Cerebellar cortex (tissue), 1 donor: ENCODE measurements around the gene HNMT.
"Not testable (repeated sequence)": the region's sequence is repeated elsewhere in the genome, so short reads cannot be mapped to it uniquely, and the experiment has no call there.

ENCODE experiments used
- DNase-seq: peaks from one replicate; pipeline ENCODE4 v3.0.0-alpha.2; 2015; ENCODE audit warnings: low spot score

Gene HNMT

GRCh38 chr2:137964066-137964858 is at the start of gene HNMT:
Gene HNMT, plus strand, starts transcription at chr2:137964473. Its CDS starts 19 bp downstream, at chr2:137964492.
- peak; percentile 6 for DNase-seq

DNA sequence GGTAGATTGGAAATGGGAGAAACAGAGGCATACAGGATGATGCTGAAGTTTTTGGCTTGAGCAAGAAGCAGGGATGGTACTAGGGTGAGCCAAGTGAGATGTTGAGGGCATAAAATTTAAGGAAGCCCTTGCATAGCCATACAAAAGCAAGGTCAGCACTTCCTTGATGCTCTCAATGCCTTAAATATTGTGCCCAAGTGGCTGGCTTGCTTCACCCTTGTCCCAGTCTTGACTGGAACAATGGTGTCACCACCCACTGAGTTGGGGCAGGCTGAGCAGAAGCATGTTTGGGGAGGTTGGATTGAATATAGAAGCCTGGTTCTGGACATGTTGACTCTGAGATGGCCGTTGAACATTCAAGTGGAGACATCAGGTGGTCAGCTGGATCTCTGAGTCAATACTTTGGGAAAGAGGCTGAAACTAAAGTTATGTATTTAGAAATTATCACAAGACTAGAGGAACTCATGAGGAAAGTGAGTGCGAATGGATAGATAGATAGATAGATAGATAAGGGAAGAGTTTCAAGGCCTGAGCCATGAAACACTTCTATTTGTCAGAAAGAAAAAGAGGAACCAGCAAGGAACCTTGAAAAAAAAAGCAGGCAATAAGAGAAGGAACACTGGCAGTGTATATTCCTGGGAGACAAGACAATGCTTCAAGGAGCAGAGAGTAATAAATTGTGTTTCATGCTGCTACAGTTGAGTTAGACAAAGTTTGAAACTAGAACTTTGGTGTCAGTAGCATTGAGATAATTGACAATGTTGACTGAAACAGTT is 43.0 kb upstream of the HNMT start:
- no peak for DNase-seq

GRCh38 chr2:137922171-137922570 is 42.1 kb upstream of the HNMT start:
- DNase-seq: not testable (repeated sequence)

DNA sequence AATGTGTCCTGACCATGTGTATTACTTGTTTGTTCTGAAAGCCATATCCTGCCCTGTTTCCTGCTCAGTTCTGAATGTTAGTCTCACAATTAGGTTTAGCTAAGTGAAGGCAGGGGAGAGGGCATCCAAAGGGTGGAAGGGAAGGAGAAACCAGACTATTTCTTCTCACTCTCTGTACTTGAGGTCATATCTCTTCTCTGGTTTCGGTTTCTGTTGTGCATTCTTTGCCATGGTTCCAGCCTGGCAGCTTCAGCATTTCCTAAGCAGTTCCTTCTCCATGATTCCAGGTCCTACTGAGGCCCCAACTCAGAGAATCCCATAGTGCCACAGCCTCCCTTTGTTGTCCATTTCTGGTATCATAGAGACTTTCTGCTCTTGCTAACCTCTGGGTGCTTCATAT is 40.3 kb upstream of the HNMT start:
- no peak for DNase-seq

GRCh38 chr2:137925599-137925998 is 38.7 kb upstream of the HNMT start:
- no peak for DNase-seq

DNA sequence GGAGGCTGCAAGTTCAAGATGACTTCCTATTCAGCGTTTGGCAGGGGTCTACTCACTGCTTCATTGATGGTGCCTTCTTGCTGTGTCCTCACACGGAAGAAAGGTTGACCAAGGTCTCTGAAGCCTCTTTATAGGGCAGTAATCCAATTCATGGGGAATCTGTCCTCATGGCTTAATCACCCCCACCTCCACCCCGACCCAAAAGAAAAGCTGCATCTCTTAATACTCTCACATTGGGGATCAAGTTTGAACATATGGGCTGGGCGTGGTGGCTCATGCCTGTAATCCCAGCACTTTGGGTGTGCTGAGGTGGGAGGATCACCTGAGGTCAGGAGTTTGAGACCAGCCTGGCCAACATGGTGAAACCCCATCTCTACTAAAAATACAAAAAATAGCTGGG is 36.4 kb upstream of the HNMT start:
- no peak for DNase-seq

DNA sequence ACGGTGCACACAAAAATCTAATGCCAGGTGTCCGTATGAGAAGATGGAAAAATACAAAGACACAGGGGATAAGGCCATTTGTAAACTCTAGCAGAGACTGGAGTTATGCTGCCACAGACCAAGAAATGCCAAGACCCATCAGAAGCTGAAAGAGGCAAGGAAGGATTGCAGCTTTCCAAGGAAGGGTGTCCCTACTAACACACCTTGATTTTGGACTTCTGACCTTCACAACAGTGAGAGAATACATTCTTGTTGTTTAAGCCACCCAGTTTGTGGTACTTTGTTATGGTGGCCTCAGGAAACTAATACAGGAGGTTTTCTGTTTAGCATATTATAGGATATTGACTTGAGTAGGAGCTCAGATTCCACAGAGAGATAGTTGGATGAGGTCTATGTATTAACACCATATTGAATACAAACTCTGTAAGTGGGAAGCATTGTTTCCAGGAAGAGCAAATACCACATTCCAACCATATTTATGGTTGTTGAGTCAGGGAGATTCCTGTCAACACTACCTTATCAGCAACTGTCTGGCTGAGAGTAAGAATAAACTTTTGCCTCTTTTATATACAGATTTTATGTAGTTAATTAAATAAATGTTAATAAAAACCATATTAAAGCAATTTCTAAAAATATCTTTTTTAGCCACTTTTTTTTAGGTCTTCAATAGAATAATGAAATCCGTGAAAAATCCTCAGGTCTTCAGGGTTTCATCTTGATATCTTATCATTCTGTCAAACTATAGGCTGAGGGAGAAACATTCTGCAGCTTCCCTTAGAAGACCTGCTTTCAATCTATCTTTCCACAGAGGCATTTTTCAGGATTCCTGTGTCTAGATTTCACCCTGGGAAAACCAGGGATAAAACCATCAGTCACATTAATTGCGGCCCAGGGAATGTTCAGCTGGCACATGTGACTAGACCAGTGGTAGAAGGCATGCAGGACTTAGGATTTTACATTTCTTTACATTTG is 35.4 kb upstream of the HNMT start:
- no peak for DNase-seq

DNA sequence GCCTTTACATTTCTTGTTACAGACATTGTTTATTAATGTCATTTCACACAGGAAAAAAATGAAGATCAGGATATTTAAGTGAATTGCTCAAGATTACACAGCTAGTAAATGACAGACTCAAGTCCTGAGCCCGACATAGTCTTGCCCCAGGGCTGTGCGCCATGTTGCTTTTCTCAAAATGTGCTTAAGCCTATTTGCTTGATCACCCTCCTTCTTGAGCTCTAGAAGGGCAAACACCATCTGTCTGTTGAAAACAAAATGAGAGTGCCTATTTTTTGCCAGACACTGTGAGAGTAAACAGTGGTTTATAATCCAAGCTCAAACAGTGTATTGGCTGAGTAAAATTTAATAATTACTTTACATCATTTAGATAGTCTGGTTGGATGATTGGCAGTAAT is 34.8 kb upstream of the HNMT start:
- DNase-seq: no peak

DNA sequence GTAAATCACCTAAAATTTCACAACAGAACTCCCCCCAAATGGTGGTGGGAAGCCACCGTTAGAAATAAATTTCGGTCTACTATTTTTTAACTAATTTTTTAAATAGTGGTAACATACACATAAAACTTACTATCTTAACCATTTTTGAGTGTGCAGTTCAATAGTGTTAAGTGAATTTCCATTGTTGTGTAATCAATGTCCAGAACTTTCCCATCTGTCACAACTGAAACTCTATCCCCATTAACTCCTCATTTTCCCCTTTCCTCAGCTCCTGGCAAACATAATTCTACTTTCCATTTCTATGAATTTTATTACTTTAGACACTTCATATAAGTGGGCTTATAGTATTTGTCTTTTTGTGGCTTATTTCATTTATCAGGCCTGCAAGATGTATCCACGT is 34.1 kb upstream of the HNMT start:
- no peak for DNase-seq

GRCh38 chr2:137935591-137935990 is 28.7 kb upstream of the HNMT start:
- no peak for DNase-seq

DNA sequence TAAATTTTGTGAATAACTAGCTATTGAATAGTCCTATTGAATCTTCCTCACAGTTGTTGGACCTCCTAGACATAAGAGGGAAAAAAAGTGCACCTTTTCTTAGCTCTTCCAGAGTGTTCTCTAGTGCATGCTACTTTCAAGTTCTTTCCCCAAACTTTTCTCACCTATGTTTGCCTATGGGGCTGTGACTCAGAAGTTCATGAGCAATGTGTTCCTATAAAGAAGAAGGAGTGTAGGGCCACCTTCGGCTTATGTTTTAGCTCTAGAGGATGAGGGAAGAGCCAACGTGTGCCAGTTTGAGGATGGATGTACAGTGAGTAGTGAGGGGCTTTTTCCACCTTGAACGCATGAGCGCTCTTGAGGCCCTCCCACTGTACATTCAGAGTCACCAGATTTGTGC is 27.0 kb upstream of the HNMT start:
- DNase-seq: no peak

DNA sequence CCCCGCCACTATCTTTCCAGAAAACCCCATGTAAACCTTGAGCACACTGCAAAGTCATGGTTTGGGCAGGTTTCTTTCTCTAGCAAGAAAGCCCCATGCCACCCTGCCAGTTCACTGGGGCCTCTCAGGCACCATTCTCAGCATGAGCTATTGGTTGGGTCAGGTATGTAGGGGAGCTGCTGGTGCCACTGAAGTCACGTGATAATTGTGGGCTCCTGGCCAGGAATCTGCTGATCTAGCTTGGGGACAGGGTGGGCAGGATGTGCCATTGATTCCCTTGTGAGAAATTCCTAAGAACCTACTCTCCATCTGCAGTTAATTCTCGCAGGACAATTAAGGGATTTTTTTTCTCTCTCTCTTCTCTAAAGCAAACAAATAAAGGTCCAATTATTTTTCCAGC is 26.5 kb upstream of the HNMT start:
- no peak for DNase-seq

- no peak for DNase-seq
Observed at GRCh38 chr2:137938204-137938603, 26.1 kb upstream of the HNMT start.

- no peak for DNase-seq
Observed at GRCh38 chr2:137939026-137939425, 25.2 kb upstream of the HNMT start.

GRCh38 chr2:137940154-137940553 is 24.1 kb upstream of the HNMT start:
- no peak for DNase-seq

- no peak for DNase-seq
Observed at GRCh38 chr2:137942037-137942832, 22.0 kb upstream of the HNMT start.

GRCh38 chr2:137942833-137943677 is 21.2 kb upstream of the HNMT start:
- no peak for DNase-seq

DNA sequence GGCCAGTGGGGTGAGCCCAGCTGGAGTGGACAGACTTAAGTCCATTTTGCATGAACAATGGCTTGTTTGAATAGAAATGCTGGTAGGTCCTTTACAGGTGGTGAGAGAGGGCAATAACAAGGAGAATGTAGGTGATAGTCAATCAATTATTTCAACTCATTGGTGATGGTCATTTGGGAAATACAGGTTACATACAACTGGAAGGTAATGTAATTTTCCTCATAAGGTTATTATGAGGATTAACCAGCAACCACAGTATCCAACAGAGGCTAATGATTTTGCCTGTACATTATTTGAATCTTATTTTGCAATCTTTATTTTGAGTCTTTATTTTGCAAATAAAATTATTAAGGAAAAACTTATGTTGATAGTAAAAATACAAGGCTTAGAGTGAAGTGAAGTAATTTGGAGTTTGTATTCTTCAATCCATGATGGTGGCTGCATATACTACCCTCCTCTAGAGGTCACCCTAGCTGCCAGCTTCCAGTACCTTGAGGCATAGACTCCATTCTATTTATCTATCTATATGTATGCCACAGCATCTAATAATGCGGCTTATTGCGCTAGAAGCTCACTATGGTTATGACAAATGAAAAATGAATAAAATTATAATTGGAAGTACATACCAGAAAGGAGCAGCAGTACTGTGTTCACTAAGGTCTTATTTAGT is 20.5 kb upstream of the HNMT start:
- DNase-seq: no peak

DNA sequence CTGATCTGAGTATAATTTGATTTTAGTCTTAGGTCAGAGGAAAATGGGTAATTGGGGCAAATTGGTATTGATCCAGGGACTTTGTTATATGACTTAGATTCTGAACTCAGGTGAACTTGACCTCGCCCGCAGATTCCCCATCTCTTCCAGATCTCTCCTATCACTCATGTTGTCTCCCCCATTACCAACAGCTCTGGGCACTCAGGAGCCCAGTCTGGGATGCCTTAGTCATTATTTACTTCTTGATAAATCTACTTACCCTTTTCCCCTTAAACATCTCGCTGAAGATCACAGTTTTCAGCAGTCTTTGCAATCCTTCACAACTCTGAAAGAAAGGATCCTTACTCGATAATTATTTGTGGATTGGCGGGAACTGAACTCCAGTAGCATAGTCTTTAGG is 19.6 kb upstream of the HNMT start:
- no peak for DNase-seq

- DNase-seq: no peak
Observed at GRCh38 chr2:137945229-137945628, 19.0 kb upstream of the HNMT start.
